ENCODE results near the gene OCIAD1. TPM values are rescaled to one million over a fixed set of nuclear protein-coding genes. Genes with fewer than 3 reads are reported as not detected.

The OCIAD1 gene
- total and polyA plus RNA-seq, 12 donors = 97.7 to 403 (median 171) TPM

GRCh38 chr4:48891028-48891619 is 60.2 kb downstream of the OCIAD1 start:
- Histone ChIP-seq H3K27me3 (no peaks in the 10 kb centered on the region), H3K36me3 (replicated peaks in 1 of 2) (peaks cover 0 to 9% of the 10 kb centered on the region in 2 donors), H3K4me3 (no peak overlapping the region), H3K4me1 (replicated peaks in 1 of 2) (no peaks in the 10 kb centered on the region), H3K27ac (no peak overlapping the region), H3K9me3 (replicated peaks in 1 of 3) (no peaks in the 10 kb centered on the region)
- intact Hi-C loops (cut with DNase I) = no loop called here
- no peak for DNase-seq
- TF ChIP-seq CTCF (IDR thresholded peaks at IDR 0.05) = no peak
- no peak for TF ChIP-seq POLR2A (IDR thresholded peaks at IDR 0.05)

GRCh38 chr4:48896845-48897244 is 66.0 kb downstream of the OCIAD1 start:
- intact Hi-C loops (cut with DNase I) = no loop called here
- no peaks in the 10 kb centered on the region for H3K4me1 ChIP-seq (replicated peaks in 1 of 2)
- TF ChIP-seq CTCF (IDR thresholded peaks at IDR 0.05) = no peak
- TF ChIP-seq POLR2A (IDR thresholded peaks at IDR 0.05) = no peak
- no peak overlapping the region for H3K27ac ChIP-seq
- 90 to 93% (median 90%) methylated on average over 3 of the region's 3 CpGs for WGBS, 4 donors
- no peaks in the 10 kb centered on the region for H3K9me3 ChIP-seq (replicated peaks in 1 of 3)
- peaks cover 0 to 9% of the 10 kb centered on the region in 2 donors for H3K36me3 ChIP-seq (replicated peaks in 1 of 2)
- H3K27me3 ChIP-seq = no peaks in the 10 kb centered on the region
- no peak overlapping the region for H3K4me3 ChIP-seq
- no peak for DNase-seq

GRCh38 chr4:48898733-48899431 is 68.0 kb downstream of the OCIAD1 start:
- Histone ChIP-seq H3K4me3 (no peak overlapping the region), H3K36me3 (replicated peaks in 1 of 2) (no peaks in the 10 kb centered on the region), H3K9me3 (replicated peaks in 1 of 3) (no peaks in the 10 kb centered on the region), H3K27me3 (no peaks in the 10 kb centered on the region), H3K4me1 (replicated peaks in 1 of 2) (no peaks in the 10 kb centered on the region), H3K27ac (no peak overlapping the region)
- WGBS, 4 donors = 76 to 89% (median 81%) methylated on average over 5 of the region's 5 CpGs
- intact Hi-C loops (cut with DNase I) = no loop called here
- no peak for DNase-seq
- no peak for TF ChIP-seq POLR2A (IDR thresholded peaks at IDR 0.05)
- no peak for TF ChIP-seq CTCF (IDR thresholded peaks at IDR 0.05)

- Histone ChIP-seq H3K36me3 (replicated peaks in 1 of 2) (no peaks in the 10 kb centered on the region), H3K4me3 (no peak overlapping the region), H3K27ac (no peak overlapping the region), H3K4me1 (replicated peaks in 1 of 2) (no peaks in the 10 kb centered on the region), H3K27me3 (no peaks in the 10 kb centered on the region), H3K9me3 (replicated peaks in 1 of 3) (no peaks in the 10 kb centered on the region)
- 64 to 84% (median 78%) methylated on average over 1 of the region's 1 CpG for WGBS, 4 donors
- intact Hi-C loops (cut with DNase I) = no loop called here
- TF ChIP-seq POLR2A (IDR thresholded peaks at IDR 0.05) = no peak
- no peak for TF ChIP-seq CTCF (IDR thresholded peaks at IDR 0.05)
- no peak for DNase-seq
These were observed 68.5 kb downstream of the OCIAD1 start for GRCh38 chr4:48899432-48899749.

Data from adrenal gland (tissue), 12 donors.